Fibroblast of lung (primary cell): ENCODE measurements around the gene MYOCD. TPM values are rescaled to one million over a fixed set of nuclear protein-coding genes. Genes with fewer than 3 reads are reported as not detected.

Source experiments
- DNase-seq, 2 donors: peaks; one replicate each; pipeline versions ENCODE4 v3.0.0 to v3.0.0-alpha.2; 2010; ENCODE audit warnings: low read depth in 2 of 2
- H2AFZ ChIP-seq: 2 replicates; pipeline ENCODE4 v1.5.1; 2012; ENCODE audit warnings: low read length, control low read depth, inconsistent platforms
- H3K27ac ChIP-seq: 2 replicates; pipeline ENCODE4 v1.5.1; 2011; ENCODE audit warnings: low read length, control low read depth; ENCODE audit not compliant: insufficient read depth
- H3K27me3 ChIP-seq: 2 replicates; pipeline ENCODE4 v1.5.1; 2011; ENCODE audit warnings: mild to moderate bottlenecking, low read length; ENCODE audit not compliant: control insufficient read depth, insufficient read depth
- H3K36me3 ChIP-seq: 2 replicates; pipeline ENCODE4 v1.5.1; 2011; ENCODE audit warnings: low read length; ENCODE audit not compliant: control insufficient read depth, insufficient read depth
- H3K4me1 ChIP-seq: 2 replicates; pipeline ENCODE4 v1.5.1; 2011; ENCODE audit warnings: low read length; ENCODE audit not compliant: control insufficient read depth, insufficient read depth; ENCODE audit errors: extremely low read depth
- H3K4me2 ChIP-seq: 2 replicates; pipeline ENCODE4 v1.5.1; 2011; ENCODE audit warnings: low read length, control low read depth; ENCODE audit not compliant: insufficient read depth; ENCODE audit errors: extremely low read depth
- H3K4me3 ChIP-seq, 4 experiments: fragments of 200-600 bp in 1 of 4; sonication (generic) in 1 of 4; replicated peaks in 1 of 4; 2 replicates each; pipeline ENCODE4 v1.5.1; 2011 to 2016; ENCODE audit warnings: low read length in 4 of 4, low read depth in 3 of 4, mild to moderate bottlenecking in 3 of 4, control low read depth in 2 of 4, inconsistent platforms in 1 of 4, mixed read lengths in 1 of 4; ENCODE audit not compliant: insufficient read depth in 1 of 4; ENCODE audit errors: control extremely low read depth in 1 of 4
- H3K79me2 ChIP-seq: 2 replicates; pipeline ENCODE4 v1.5.1; 2012; ENCODE audit warnings: mild to moderate bottlenecking, low read length, inconsistent platforms; ENCODE audit not compliant: control insufficient read depth, insufficient read depth
- H3K9ac ChIP-seq: 2 replicates; pipeline ENCODE4 v1.5.1; 2011; ENCODE audit warnings: mild to moderate bottlenecking, low read length, control low read depth; ENCODE audit not compliant: insufficient read depth
- H3K9me3 ChIP-seq: 2 replicates; pipeline ENCODE4 v1.5.1; 2012; ENCODE audit warnings: low read depth, low read length; ENCODE audit not compliant: control insufficient read depth, insufficient read depth
- H4K20me1 ChIP-seq: 2 replicates; pipeline ENCODE4 v1.5.1; 2011; ENCODE audit warnings: low read length; ENCODE audit not compliant: control insufficient read depth, insufficient read depth; ENCODE audit errors: extremely low read depth
- EZH2 ChIP-seq: IDR thresholded peaks from 2 replicates; pipeline ENCODE4 v1.5.1; 2012; ENCODE audit warnings: low read length, control low read depth, mild to moderate bottlenecking; ENCODE audit errors: missing control alignments
- polyA plus RNA-seq, 2 donors: library from polyadenylated mRNA; depleted of rRNA in 1 of 2; stranded (reverse) in 1 of 2; unstranded in 1 of 2; fragments of >200 nt; gene quantifications; 2 replicates each; pipeline ENCODE4 v1.2.1, GENCODE V29; 2011 to 2012; ENCODE audit warnings: missing spikeins in 1 of 2
- total RNA-seq: library from RNA; depleted of rRNA; stranded (reverse); fragments of >200 nt; gene quantifications from 2 replicates; pipeline ENCODE4 v1.2.1, GENCODE V29; 2014
- TF ChIP-seq, protein P1 (sequence below), 2 donors: IDR thresholded peaks in 1 of 2; conservative IDR thresholded peaks in 1 of 2; 1 replicate in 1 of 2; 2 replicates in 1 of 2; pipeline ENCODE4 v1.5.1; 2011 to 2012; ENCODE audit warnings: low read length in 2 of 2, control low read depth in 1 of 2, inconsistent platforms in 1 of 2, low read depth in 1 of 2, mild to moderate bottlenecking in 1 of 2

MYOCD gene
- total and polyA plus RNA-seq, 2 donors (not counting 1 experiment from before 2014, with no cell fraction given), result 0.17 to 0.99 TPM

DNA sequence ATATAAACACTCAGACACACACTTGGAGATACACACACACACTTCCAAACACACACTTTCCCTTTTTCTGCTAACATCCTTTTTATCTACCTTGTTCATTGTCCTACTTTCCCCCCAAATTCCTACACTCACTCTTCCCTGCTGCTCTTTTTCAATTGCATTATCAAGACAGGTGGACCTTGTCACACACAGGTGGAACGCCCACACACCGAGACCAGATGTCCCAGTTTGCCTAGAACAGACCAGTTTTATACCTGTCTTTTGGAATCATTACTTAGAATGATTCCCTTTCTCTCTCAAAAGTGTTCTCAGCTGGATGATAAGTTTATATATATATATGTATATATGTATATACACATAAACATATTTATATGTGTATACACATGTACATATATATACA lies 72.9 kb downstream of the MYOCD start:
- no peak overlapping the region for H3K4me2 ChIP-seq
- H3K9me3 ChIP-seq, result no peaks in the 10 kb centered on the region
- no peak overlapping the region for H3K27ac ChIP-seq
- no peaks in the 10 kb centered on the region for H4K20me1 ChIP-seq
- H2AFZ ChIP-seq, result no peak overlapping the region
- DNase-seq, result no peak
- H3K9ac ChIP-seq, result no peak overlapping the region
- H3K79me2 ChIP-seq, result no peaks in the 10 kb centered on the region
- TF ChIP-seq, protein P1, sequence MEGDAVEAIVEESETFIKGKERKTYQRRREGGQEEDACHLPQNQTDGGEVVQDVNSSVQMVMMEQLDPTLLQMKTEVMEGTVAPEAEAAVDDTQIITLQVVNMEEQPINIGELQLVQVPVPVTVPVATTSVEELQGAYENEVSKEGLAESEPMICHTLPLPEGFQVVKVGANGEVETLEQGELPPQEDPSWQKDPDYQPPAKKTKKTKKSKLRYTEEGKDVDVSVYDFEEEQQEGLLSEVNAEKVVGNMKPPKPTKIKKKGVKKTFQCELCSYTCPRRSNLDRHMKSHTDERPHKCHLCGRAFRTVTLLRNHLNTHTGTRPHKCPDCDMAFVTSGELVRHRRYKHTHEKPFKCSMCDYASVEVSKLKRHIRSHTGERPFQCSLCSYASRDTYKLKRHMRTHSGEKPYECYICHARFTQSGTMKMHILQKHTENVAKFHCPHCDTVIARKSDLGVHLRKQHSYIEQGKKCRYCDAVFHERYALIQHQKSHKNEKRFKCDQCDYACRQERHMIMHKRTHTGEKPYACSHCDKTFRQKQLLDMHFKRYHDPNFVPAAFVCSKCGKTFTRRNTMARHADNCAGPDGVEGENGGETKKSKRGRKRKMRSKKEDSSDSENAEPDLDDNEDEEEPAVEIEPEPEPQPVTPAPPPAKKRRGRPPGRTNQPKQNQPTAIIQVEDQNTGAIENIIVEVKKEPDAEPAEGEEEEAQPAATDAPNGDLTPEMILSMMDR (conservative IDR thresholded peaks at IDR 0.05 in 1 of 2, IDR thresholded peaks at IDR 0.05 in 1 of 2; ENCODE audit: low read depth in 1 of 2, low read length in 2 of 2), result no peak
- TF ChIP-seq EZH2, result no peak
- H3K4me3 ChIP-seq, result no peak overlapping the region
- no peaks in the 10 kb centered on the region for H3K27me3 ChIP-seq
- H3K36me3 ChIP-seq, result no peaks in the 10 kb centered on the region
- peaks cover 4% of the 10 kb centered on the region for H3K4me1 ChIP-seq

DNA sequence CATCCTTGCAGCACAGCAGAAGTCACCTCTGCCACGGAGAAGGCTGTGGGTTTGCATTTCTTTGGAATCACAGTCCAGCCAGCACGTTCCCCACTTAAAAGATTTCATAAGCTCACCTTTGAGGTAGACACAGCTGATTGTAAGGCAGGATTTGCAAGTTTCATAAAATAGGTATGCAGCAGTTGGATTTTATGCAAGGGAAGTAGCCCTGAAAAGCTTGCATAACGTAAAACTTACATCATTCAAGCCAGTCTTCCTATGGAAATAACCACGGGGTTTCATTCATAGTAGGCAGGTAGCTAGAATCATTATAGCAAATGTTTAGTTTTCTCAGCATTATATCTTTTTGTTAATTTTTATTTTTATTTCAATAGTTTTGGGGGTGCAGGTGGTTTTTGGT lies 73.8 kb downstream of the MYOCD start:
- no peak for DNase-seq
- Histone ChIP-seq H3K4me1 (peaks cover 4% of the 10 kb centered on the region), H4K20me1 (no peaks in the 10 kb centered on the region), H3K4me2 (no peak overlapping the region), H3K27me3 (no peaks in the 10 kb centered on the region), H3K79me2 (no peaks in the 10 kb centered on the region), H3K27ac (no peak overlapping the region), H3K36me3 (no peaks in the 10 kb centered on the region), H3K9me3 (no peaks in the 10 kb centered on the region), H2AFZ (no peak overlapping the region), H3K4me3 (no peak overlapping the region), H3K9ac (no peak overlapping the region)
- TF ChIP-seq EZH2, result no peak
- TF ChIP-seq, protein P1 (conservative IDR thresholded peaks at IDR 0.05 in 1 of 2, IDR thresholded peaks at IDR 0.05 in 1 of 2; ENCODE audit: low read depth in 1 of 2, low read length in 2 of 2), result no peak

DNA sequence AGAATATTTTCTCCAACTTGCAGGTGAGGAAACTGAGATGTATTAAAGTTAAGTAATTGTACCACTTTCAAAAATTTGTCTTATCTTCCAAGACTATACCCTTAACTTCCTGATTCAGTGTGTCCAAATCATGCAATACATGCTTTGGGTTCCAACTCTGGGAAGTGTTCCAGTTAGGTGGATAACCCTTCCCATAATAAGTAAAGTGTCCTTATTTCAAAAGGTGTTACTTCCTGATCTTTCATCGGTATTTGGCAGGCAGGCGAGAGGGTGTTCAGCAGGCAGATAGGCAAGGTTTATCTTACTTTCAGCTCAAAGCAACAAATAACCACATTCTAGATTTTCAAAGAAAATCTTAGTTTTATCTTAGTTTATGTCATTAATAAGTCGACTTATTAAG lies 77.4 kb downstream of the MYOCD start:
- no peak overlapping the region for H3K4me2 ChIP-seq
- no peaks in the 10 kb centered on the region for H4K20me1 ChIP-seq
- H3K4me1 ChIP-seq, result peaks cover 4% of the 10 kb centered on the region
- no peak overlapping the region for H3K9ac ChIP-seq
- no peak overlapping the region for H3K4me3 ChIP-seq
- no peak overlapping the region for H2AFZ ChIP-seq
- no peaks in the 10 kb centered on the region for H3K79me2 ChIP-seq
- no peak overlapping the region for H3K27ac ChIP-seq
- H3K36me3 ChIP-seq, result no peaks in the 10 kb centered on the region
- DNase-seq, result no peak
- H3K27me3 ChIP-seq, result no peaks in the 10 kb centered on the region
- no peaks in the 10 kb centered on the region for H3K9me3 ChIP-seq
- TF ChIP-seq, protein P1 (conservative IDR thresholded peaks at IDR 0.05 in 1 of 2, IDR thresholded peaks at IDR 0.05 in 1 of 2; ENCODE audit: low read depth in 1 of 2, low read length in 2 of 2), result no peak
- TF ChIP-seq EZH2, result no peak
